Liver (tissue), 9 donors: ENCODE measurements around the gene COL4A1. TPM values are rescaled to one million over a fixed set of nuclear protein-coding genes. Genes with fewer than 3 reads are reported as not detected.

Experiments used
- DNase-seq: peaks from one replicate; pipeline ENCODE4 v3.0.0-alpha.2; 2017; ENCODE audit warnings: low spot score
- H3K27ac ChIP-seq, 2 donors: one replicate each; pipeline ENCODE4 v1.7.0; 2013; ENCODE audit warnings: inconsistent platforms in 2 of 2, low read length in 2 of 2, control low read depth in 1 of 2, low read depth in 1 of 2, mild to moderate bottlenecking in 1 of 2
- H3K27me3 ChIP-seq, 4 donors: one replicate each; pipeline versions ENCODE4 v1.6.1 to v1.7.0; 2013; ENCODE audit warnings: low read length in 3 of 4, inconsistent platforms in 1 of 4, mild to moderate bottlenecking in 1 of 4, moderate library complexity in 1 of 4; ENCODE audit not compliant: control insufficient read depth in 4 of 4, insufficient read depth in 4 of 4
- H3K36me3 ChIP-seq, 4 donors: one replicate each; pipeline versions ENCODE4 v1.6.1 to v1.7.0; 2013; ENCODE audit warnings: low read length in 3 of 4, mild to moderate bottlenecking in 3 of 4, low read depth in 1 of 4, moderate library complexity in 1 of 4; ENCODE audit not compliant: control insufficient read depth in 4 of 4, insufficient read depth in 3 of 4
- H3K4me1 ChIP-seq, 4 donors: one replicate each; pipeline versions ENCODE4 v1.6.1 to v1.7.0; 2013; ENCODE audit warnings: low read length in 3 of 4, mild to moderate bottlenecking in 3 of 4, moderate library complexity in 1 of 4; ENCODE audit not compliant: control insufficient read depth in 4 of 4, insufficient read depth in 4 of 4
- H3K4me3 ChIP-seq, 3 donors: one replicate each; pipeline versions ENCODE4 v1.6.1 to v1.7.0; 2013; ENCODE audit warnings: low read length in 3 of 3, control low read depth in 1 of 3, low read depth in 1 of 3, mild to moderate bottlenecking in 1 of 3
- H3K9ac ChIP-seq, 2 donors: one replicate each; pipeline ENCODE4 v1.7.0; 2013; ENCODE audit warnings: low read length in 2 of 2, mild to moderate bottlenecking in 2 of 2, moderate library complexity in 2 of 2, control low read depth in 1 of 2, low read depth in 1 of 2
- H3K9me3 ChIP-seq, 4 donors: one replicate each; pipeline versions ENCODE4 v1.6.1 to v1.7.0; 2013; ENCODE audit warnings: low read length in 3 of 4; ENCODE audit not compliant: control insufficient read depth in 4 of 4
- ATF3 ChIP-seq: IDR thresholded peaks from 2 replicates; pipeline ENCODE4 v1.6.1; 2016; ENCODE audit warnings: antibody characterized with exemption
- EGR1 ChIP-seq, 2 donors: IDR thresholded peaks; 2 replicates each; pipeline ENCODE4 v1.6.1; 2016 to 2018; ENCODE audit warnings: antibody characterized with exemption in 2 of 2, low read depth in 2 of 2
- FOXA1 ChIP-seq: IDR thresholded peaks from 2 replicates; pipeline ENCODE4 v1.6.1; 2016; ENCODE audit warnings: antibody characterized with exemption
- FOXA2 ChIP-seq: IDR thresholded peaks from 2 replicates; pipeline ENCODE4 v1.6.1; 2016; ENCODE audit warnings: antibody characterized with exemption
- GABPA ChIP-seq, 2 donors: IDR thresholded peaks in 1 of 2; conservative IDR thresholded peaks in 1 of 2; 2 replicates each; pipeline ENCODE4 v1.6.1; 2016; ENCODE audit warnings: antibody characterized with exemption in 2 of 2, mild to moderate bottlenecking in 1 of 2, moderate library complexity in 1 of 2
- HNF4A ChIP-seq, 2 donors: conservative IDR thresholded peaks; 2 replicates each; pipeline ENCODE4 v1.6.1; 2016; ENCODE audit warnings: antibody characterized with exemption in 2 of 2, mild to moderate bottlenecking in 2 of 2
- HNF4G ChIP-seq: IDR thresholded peaks from 2 replicates; pipeline ENCODE4 v1.6.1; 2016; ENCODE audit warnings: antibody characterized with exemption
- JUND ChIP-seq, 2 donors: IDR thresholded peaks; 2 replicates each; pipeline ENCODE4 v1.6.1; 2016; ENCODE audit warnings: antibody characterized with exemption in 2 of 2
- NR2F2 ChIP-seq: IDR thresholded peaks from 2 replicates; pipeline ENCODE4 v1.6.1; 2016; ENCODE audit warnings: antibody characterized with exemption
- RAD21 ChIP-seq, 2 donors: IDR thresholded peaks; 2 replicates each; pipeline ENCODE4 v1.6.1; 2016; ENCODE audit warnings: antibody characterized with exemption in 2 of 2, mild to moderate bottlenecking in 2 of 2
- RXRA ChIP-seq, 2 donors: IDR thresholded peaks; 2 replicates each; pipeline ENCODE4 v1.6.1; 2017 to 2018; ENCODE audit warnings: antibody characterized with exemption in 2 of 2, mild to moderate bottlenecking in 1 of 2
- SP1 ChIP-seq: IDR thresholded peaks from 2 replicates; pipeline ENCODE4 v1.6.1; 2018; ENCODE audit warnings: antibody characterized with exemption, mild to moderate bottlenecking
- TAF1 ChIP-seq: conservative IDR thresholded peaks from 2 replicates; pipeline ENCODE4 v1.6.1; 2016; ENCODE audit warnings: antibody characterized with exemption, mild to moderate bottlenecking
- YY1 ChIP-seq: IDR thresholded peaks from 2 replicates; pipeline ENCODE4 v1.6.1; 2016; ENCODE audit warnings: antibody characterized with exemption, mild to moderate bottlenecking
- WGBS: extraction: QIAGEN DNeasy Blood & Tissue Kit; methylation state at CpG from one replicate; pipeline ENCODE4 v1.1.7; 2013; 5-methylcytosine and 5-hydroxymethylcytosine counted together
- polyA plus RNA-seq, 2 donors: library from polyadenylated mRNA; stranded (reverse) in 1 of 2; unstranded in 1 of 2; fragments of 200-250 nt in 1 of 2; fragments of >200 nt in 1 of 2; fragmentation: Nextera tagmentation in 1 of 2; extraction: Ambion mirVana in 1 of 2; gene quantifications; one replicate each; pipeline versions ENCODE4 v1.2.1 to v1.2.3, GENCODE V29; 2013 to 2015
- total RNA-seq, 2 donors: library from RNA; depleted of rRNA; stranded (reverse); fragments of >200 nt; gene quantifications; one replicate each; pipeline ENCODE4 v1.2.3, GENCODE V29; 2014
- TF ChIP-seq, protein P1 (sequence below): IDR thresholded peaks from 2 replicates; pipeline ENCODE4 v1.6.1; 2016; ENCODE audit warnings: antibody characterized with exemption, mild to moderate bottlenecking
- TF ChIP-seq, protein P2 (sequence below): fragments of 150-350 bp; IDR thresholded peaks from 2 replicates; pipeline ENCODE4 v1.5.1; 2017; ENCODE audit warnings: improper control_type of control experiment, low read depth, low read length; ENCODE audit not compliant: missing input control
- TF ChIP-seq, protein P3 (sequence below): IDR thresholded peaks from 2 replicates; pipeline ENCODE4 v1.6.1; 2016; ENCODE audit warnings: antibody characterized with exemption
- TF ChIP-seq, protein P4 (sequence below): IDR thresholded peaks from 2 replicates; pipeline ENCODE4 v1.6.1; 2016; ENCODE audit warnings: antibody characterized with exemption
- donor health status: healthy.
- donor health status: healthy.
- donor health status: healthy.
- donor health status: healthy.
- donor health status: healthy.

Gene COL4A1
- total and polyA plus RNA-seq, 4 donors = 5.0 to 68.5 (median 37.9) TPM

DNA sequence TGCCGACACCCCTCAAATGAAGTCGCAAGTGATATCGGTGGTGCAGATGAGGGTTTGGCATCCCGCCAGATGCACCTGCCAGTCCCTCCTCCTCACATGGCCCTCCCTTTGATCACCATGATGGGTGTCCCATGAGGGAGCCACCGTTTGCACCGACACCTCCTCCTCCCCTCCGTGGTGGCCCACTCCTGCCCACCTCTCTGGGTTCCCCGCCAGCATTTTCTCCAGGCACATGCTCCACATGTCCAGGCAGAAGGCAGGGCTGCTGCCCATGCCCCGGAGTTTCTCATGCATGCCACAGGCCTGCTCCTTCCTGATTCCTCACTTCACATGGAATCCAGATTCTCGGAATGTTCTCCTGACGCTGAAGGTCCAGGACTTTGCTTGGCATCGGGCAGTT lies 49.4 kb upstream of the COL4A1 start:
- Histone ChIP-seq H3K27ac (no peak overlapping the region), H3K36me3 (no peaks in the 10 kb centered on the region), H3K4me3 (no peak overlapping the region), H3K9ac (no peak overlapping the region), H3K4me1 (no peaks in the 10 kb centered on the region), H3K9me3 (no peaks in the 10 kb centered on the region), H3K27me3 (peaks cover 0 to 2% (median 0%) of the 10 kb centered on the region in 4 donors)
- WGBS = 78% methylated on average over 12 of the region's 12 CpGs
- DNase-seq = no peak
- no peak for TF ChIP-seq SP1
- no peak for TF ChIP-seq HNF4A (conservative IDR thresholded peaks at IDR 0.05)
- TF ChIP-seq RXRA (IDR thresholded peaks at IDR 0.05) = no peak
- TF ChIP-seq RAD21 (IDR thresholded peaks at IDR 0.05) = no peak
- no peak for TF ChIP-seq JUND (IDR thresholded peaks at IDR 0.05)
- TF ChIP-seq, protein P1, sequence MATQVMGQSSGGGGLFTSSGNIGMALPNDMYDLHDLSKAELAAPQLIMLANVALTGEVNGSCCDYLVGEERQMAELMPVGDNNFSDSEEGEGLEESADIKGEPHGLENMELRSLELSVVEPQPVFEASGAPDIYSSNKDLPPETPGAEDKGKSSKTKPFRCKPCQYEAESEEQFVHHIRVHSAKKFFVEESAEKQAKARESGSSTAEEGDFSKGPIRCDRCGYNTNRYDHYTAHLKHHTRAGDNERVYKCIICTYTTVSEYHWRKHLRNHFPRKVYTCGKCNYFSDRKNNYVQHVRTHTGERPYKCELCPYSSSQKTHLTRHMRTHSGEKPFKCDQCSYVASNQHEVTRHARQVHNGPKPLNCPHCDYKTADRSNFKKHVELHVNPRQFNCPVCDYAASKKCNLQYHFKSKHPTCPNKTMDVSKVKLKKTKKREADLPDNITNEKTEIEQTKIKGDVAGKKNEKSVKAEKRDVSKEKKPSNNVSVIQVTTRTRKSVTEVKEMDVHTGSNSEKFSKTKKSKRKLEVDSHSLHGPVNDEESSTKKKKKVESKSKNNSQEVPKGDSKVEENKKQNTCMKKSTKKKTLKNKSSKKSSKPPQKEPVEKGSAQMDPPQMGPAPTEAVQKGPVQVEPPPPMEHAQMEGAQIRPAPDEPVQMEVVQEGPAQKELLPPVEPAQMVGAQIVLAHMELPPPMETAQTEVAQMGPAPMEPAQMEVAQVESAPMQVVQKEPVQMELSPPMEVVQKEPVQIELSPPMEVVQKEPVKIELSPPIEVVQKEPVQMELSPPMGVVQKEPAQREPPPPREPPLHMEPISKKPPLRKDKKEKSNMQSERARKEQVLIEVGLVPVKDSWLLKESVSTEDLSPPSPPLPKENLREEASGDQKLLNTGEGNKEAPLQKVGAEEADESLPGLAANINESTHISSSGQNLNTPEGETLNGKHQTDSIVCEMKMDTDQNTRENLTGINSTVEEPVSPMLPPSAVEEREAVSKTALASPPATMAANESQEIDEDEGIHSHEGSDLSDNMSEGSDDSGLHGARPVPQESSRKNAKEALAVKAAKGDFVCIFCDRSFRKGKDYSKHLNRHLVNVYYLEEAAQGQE = no peak
- TF ChIP-seq EGR1 (IDR thresholded peaks at IDR 0.05; ENCODE audit: low read depth in 2 of 2) = no peak
- no peak for TF ChIP-seq NR2F2
- no peak for TF ChIP-seq TAF1
- TF ChIP-seq, protein P2, sequence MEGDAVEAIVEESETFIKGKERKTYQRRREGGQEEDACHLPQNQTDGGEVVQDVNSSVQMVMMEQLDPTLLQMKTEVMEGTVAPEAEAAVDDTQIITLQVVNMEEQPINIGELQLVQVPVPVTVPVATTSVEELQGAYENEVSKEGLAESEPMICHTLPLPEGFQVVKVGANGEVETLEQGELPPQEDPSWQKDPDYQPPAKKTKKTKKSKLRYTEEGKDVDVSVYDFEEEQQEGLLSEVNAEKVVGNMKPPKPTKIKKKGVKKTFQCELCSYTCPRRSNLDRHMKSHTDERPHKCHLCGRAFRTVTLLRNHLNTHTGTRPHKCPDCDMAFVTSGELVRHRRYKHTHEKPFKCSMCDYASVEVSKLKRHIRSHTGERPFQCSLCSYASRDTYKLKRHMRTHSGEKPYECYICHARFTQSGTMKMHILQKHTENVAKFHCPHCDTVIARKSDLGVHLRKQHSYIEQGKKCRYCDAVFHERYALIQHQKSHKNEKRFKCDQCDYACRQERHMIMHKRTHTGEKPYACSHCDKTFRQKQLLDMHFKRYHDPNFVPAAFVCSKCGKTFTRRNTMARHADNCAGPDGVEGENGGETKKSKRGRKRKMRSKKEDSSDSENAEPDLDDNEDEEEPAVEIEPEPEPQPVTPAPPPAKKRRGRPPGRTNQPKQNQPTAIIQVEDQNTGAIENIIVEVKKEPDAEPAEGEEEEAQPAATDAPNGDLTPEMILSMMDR = no peak
- no peak for TF ChIP-seq HNF4G
- TF ChIP-seq FOXA1 = no peak
- no peak for TF ChIP-seq GABPA (IDR thresholded peaks at IDR 0.05 in 1 of 2, conservative IDR thresholded peaks at IDR 0.05 in 1 of 2)
- no peak for TF ChIP-seq ATF3

DNA sequence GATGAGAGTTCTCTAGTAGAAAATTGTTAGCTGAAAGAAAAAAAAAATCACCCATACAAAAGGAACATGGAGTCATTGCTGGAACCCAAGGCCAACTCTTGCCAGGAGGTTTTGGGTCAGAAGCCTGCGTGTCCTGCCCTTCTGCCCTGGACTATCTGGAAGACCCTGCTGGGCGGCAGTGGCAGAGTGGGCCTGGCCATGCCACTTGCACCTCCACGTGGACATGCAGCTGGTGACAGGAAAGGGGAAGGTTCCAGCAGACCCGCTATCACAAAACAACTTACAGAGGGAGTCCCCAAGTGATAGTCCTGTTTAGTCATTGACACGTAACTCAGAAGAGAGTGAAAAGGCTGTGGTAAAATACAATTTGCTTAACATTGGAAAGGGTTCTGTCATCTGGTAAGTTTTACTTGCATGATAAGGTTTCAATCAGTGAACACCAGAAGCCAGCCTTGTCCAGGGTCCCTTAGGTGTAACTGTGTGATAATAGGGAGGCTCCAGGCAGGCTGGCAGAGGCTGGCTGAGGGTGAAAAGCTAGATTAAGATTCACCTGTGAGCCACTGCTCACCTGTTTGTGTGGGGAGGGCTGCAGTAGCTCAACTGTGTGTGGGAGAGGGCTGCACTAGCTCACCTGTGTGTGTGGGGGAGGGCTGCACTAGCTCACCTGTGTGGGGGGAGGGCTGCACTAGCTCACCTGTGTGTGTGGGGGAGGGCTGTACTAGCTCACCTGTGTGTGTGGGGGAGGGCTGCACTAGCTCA lies 47.9 kb upstream of the COL4A1 start:
- peaks cover 0 to 2% (median 0%) of the 10 kb centered on the region in 4 donors for H3K27me3 ChIP-seq
- no peak overlapping the region for H3K27ac ChIP-seq
- no peak overlapping the region for H3K9ac ChIP-seq
- no peak overlapping the region for H3K4me3 ChIP-seq
- no peaks in the 10 kb centered on the region for H3K9me3 ChIP-seq
- 71% methylated on average over 5 of the region's 5 CpGs for WGBS
- no peak for DNase-seq
- no peaks in the 10 kb centered on the region for H3K4me1 ChIP-seq
- H3K36me3 ChIP-seq = no peaks in the 10 kb centered on the region
- TF ChIP-seq, protein P3, sequence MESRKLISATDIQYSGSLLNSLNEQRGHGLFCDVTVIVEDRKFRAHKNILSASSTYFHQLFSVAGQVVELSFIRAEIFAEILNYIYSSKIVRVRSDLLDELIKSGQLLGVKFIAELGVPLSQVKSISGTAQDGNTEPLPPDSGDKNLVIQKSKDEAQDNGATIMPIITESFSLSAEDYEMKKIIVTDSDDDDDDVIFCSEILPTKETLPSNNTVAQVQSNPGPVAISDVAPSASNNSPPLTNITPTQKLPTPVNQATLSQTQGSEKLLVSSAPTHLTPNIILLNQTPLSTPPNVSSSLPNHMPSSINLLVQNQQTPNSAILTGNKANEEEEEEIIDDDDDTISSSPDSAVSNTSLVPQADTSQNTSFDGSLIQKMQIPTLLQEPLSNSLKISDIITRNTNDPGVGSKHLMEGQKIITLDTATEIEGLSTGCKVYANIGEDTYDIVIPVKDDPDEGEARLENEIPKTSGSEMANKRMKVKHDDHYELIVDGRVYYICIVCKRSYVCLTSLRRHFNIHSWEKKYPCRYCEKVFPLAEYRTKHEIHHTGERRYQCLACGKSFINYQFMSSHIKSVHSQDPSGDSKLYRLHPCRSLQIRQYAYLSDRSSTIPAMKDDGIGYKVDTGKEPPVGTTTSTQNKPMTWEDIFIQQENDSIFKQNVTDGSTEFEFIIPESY = no peak
- TF ChIP-seq FOXA1 (no peak), FOXA2 (no peak), SP1 (no peak), RAD21 (IDR thresholded peaks at IDR 0.05) (no peak), EGR1 (IDR thresholded peaks at IDR 0.05; ENCODE audit: low read depth in 2 of 2) (no peak), GABPA (IDR thresholded peaks at IDR 0.05 in 1 of 2, conservative IDR thresholded peaks at IDR 0.05 in 1 of 2) (no peak), ATF3 (no peak), NR2F2 (no peak), HNF4G (no peak), JUND (IDR thresholded peaks at IDR 0.05) (no peak), RXRA (IDR thresholded peaks at IDR 0.05) (no peak), HNF4A (conservative IDR thresholded peaks at IDR 0.05) (no peak), YY1 (no peak)
- TF ChIP-seq, protein P4, sequence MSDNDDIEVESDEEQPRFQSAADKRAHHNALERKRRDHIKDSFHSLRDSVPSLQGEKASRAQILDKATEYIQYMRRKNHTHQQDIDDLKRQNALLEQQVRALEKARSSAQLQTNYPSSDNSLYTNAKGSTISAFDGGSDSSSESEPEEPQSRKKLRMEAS = no peak
- TF ChIP-seq, protein P1 = no peak
